HG02840 (cell line): Measurements from ENCODE around the gene ADGRV1.
"Not testable (repeated sequence)": the region's sequence is repeated elsewhere in the genome, so short reads cannot be mapped to it uniquely, and the experiment has no call there.

ENCODE experiments used
- ATAC-seq: cut with Tn5 transposase; IDR thresholded peaks from one replicate; pipeline ENCODE4 v1.9.1; 2021; ENCODE audit warnings: mild to moderate bottlenecking, moderate library complexity, moderate number of reproducible peaks; ENCODE audit not compliant: unreplicated experiment, low FRiP score

Gene ADGRV1

DNA sequence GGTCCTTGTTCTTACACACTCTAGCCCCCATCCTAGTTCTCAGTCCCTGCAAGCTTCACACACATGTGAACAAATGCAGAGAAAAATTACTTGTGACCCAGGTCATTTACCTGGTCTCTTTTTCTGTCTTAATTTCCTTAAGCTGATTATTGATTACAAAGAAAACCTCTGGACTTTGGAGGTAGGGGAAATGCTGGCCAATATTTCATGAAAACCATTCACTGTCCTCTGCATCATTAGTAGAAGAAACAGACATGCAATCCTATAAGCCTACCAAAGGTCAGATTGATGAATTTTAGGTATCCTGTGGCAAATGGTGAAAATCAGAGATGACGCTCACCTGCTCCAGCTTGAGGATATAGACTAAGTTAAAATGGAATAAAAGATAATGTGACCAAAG is 457.7 kb downstream of the ADGRV1 start:
- ATAC-seq: no peak

DNA sequence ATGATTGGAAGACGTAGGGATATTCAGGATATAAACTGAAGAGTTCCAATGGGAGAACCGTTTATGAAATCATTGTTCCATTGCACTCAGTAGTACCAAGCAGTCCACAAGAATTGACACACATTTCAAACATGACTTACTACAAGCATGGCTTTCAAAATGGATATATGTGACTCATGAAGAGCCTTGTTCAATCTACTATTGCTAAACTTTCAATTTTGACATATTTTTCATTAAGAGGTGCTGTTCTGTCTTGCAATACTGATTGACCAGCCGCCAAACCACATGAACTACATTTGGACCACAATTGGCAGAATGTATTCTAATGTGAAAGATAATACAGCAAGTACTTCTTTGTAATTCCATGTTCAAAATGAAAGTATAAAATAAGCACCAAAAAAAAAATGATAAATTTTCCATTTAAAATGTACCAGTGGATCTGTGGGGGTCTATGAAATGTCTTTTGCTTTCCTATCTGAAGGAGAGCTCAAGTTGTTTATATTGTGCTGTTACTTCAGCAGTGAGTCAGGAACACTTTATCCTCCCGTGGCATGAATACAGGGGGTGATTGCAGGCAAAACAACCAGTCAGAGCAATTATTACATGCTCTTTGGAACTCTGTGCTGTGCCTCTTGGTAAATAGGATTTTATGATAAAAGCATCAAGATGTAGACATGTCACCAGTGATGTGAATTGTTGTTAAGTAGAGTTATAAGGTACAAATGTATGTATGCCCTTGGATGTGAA is 458.5 kb downstream of the ADGRV1 start:
- ATAC-seq: no peak

DNA sequence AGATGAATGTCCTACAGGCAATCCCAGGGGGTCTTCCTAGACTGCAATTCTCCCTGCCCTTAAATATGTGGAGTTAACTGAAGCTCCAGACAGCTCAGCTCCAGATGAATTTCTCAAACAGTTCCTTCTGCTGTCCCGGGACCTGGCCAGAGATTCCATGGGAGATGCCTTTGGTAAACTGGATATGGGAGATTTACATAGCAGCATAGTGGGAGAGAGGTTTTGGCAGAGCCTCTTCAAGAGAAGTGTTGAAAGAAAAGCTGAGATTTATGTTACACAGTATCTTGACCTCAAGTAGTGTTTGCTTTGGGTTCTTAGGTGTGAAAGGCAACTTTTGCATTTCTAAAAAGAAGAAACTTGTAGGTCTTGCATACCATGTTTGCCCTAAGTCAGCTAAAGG is 459.6 kb downstream of the ADGRV1 start:
- ATAC-seq: no peak

DNA sequence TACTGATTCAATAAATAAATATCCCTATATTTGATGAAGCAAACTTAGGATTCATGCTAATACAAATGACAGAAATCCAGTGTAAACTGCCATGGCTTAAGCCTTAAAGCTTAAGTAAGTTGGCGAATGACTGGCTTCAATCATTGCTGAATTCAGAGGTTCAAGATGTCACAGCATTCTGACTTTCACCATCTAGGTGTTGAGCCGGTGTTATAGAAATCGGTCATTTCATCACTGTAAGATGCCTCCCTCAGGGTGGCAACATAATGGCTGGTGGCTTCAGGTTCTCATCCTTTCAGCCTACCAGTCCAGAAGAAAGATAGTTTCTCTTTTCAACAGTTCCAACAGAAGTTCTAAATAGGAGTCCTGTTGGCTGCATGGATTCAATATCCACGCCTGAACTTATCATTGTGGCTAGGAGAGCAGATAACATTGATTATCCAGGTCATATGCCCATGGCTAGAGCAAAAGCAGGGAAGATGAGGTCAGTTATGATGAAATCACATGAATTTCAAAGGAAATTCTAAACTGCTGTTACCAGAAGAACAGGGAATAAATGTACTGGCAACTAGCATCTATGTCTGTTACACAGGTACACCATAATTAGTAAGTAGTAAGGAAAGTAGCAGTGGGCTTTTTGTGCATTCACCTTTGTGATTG is 460.2 kb downstream of the ADGRV1 start:
- no peak for ATAC-seq

DNA sequence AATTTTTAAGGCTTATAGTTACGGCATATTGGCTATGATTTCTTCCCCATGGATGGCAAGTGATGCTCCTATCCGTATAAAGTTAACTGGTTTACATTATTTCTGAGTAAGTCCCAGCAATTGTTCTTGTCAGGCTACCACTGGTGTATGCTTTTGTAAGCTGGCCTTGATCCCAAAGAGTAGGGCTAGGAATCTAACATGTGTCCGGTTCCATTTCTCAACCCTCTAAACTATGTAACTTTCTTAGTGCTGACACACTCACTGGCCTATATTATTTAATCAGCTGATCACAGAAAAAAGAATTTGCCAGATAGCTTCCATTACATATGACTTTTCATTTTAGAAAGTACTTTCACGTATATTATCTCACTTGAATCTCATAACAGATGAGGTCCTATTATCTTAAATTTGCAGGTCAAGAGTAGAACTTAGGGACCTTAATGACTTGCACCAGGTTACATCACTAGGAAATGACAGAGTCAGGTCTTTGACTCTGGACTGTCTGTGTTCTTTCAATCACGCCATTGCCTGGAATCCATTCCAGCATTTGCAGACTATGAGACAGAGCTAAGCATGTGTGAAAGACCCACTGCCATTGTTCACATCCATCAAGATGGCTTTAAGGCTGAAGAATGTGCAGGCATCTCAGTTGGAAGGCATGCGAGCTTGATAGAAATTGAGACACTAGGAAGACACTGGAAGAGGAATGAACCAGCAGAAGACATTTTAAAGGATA is 461.6 kb downstream of the ADGRV1 start:
- no peak for ATAC-seq

DNA sequence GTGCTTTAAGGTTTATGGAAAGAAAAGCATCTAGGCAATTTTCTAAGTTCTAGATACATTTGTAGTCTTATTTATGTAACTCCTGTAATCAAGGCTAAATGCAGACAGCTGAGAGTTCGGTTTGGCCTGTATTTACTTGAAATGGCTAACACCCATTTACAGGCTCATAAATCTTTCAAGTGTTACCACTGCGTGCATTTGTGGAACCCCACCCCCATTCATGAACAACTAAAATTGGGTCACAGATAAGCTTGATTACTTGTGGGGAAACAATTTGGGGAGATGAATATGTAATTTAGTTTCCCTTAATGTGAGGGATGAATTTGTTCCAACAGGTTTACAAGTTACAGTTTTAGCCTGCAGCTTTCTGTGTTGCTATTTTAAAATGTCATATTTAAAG is 463.9 kb downstream of the ADGRV1 start:
- no peak for ATAC-seq

DNA sequence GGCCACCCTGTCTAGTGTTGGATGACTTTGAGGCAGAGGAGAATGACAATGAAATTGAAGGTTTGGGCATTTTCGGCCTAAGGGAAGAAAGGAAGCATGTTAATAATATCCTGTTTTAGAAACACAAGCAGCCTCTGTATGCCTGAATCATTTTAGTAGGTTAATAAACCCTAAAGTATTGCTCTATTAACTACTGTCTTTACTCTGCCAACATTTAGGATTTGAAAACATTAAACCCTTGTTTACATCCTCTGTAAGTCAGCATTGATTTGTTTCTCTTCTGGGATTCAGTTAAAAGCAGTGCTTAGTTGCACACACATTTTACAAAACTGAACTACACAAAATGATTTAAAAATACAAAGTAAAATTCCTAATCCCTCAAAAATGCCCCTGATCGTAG is 465.6 kb downstream of the ADGRV1 start:
- ATAC-seq: no peak

DNA sequence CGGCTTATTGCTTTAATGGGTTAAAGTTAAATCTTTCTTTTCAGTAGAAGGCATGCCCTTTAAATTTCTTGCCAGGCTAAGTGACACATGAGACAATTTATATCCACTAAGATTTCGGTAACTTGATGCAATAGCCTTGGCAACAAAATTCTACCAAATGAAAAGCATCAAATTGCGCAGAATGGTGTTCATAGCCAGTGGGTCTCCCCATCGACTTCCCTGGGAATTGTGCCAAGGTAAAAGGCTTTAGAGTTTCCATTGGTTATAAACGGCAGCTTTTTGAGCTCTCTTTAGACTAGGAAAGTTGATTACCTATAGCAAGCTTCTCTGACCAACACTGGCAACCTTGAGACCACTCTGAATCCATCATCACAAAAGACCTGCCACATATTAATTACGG is 466.1 kb downstream of the ADGRV1 start:
- ATAC-seq: no peak

- ATAC-seq: no peak
These were observed 466.9 kb downstream of the ADGRV1 start for GRCh38 chr5:91025449-91025848.

DNA sequence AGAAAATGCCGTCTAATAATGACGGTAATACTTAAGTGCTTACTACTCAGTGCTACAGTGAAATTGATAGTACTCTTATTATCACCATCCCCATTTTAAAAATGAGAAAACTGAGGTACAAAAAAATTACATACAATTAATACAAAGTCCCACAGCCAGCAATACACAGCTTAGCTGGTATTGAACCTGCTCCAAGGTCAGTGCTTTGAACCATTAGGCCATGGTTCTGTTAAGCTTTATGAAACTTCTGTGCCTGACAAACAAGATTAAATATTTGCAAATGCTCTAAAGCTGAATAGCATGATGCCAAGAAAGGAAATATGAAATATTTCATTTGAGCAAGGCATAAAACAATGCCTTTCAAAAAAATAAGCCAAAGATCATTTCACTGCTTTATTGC is 467.4 kb downstream of the ADGRV1 start:
- no peak for ATAC-seq

DNA sequence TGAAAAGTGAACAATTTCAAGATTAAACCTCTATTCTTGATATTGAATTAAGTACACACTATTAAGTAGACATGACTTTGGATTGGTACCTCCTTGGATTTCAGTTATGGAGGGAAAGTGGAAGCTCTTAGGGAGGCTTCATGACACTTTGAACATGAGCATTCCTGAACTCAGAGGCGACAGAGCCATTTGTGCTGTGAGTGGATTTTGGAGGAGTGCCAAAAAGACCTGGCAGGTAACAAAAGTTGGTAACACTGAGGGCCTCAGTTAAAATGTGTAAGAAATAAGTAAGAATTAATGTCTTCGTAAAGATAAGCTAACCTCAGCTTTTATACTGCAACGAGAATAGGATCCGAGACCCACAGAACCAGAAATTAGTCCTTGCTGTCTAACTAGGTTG is 467.9 kb downstream of the ADGRV1 start:
- ATAC-seq: no peak

GRCh38 chr5:91027405-91028139 is 469.0 kb downstream of the ADGRV1 start:
- ATAC-seq: no peak

GRCh38 chr5:91028499-91028956 is 469.9 kb downstream of the ADGRV1 start:
- ATAC-seq: no peak

DNA sequence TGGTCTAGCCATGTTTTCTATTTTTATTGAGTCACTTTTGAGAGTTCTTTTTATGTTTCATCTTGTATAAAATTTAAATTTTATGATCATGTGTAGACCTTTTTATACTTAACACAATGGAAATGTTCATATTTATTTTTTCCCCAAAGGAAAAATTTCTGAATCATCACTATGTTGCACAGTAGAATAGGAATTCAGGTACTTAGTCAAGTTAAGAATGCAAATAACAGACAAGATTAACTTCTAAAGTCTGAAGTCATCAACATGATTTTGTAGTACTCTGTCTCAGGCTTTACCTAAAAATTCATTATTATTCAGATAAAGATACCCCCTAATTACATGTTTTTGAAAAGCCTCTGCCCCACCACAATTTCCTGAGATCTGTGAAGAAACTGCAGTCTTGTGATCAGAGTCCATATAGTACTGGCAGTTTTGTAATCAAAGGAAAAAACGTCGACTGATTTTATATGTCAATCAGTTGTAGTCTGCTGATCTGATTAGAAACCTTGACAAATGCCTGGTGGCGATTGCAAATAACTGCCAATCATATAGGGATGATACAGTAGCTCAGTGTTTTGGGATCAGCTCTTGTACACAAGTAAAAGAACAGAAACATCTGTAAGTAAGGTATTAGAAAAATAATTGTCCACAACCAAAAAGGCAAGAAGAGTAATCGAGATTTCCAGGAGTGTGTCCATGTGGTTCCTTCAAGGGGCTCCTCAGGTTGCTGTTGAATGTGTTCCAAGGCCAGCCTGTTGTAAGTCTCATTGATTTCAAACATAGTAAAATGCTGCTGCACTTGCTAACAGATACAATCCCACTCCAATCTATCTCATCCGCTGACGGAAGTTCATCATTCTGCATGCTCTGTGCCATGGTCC is 472.2 kb downstream of the ADGRV1 start:
- ATAC-seq: no peak

GRCh38 chr5:91031402-91031752 is 472.8 kb downstream of the ADGRV1 start:
- no peak for ATAC-seq

DNA sequence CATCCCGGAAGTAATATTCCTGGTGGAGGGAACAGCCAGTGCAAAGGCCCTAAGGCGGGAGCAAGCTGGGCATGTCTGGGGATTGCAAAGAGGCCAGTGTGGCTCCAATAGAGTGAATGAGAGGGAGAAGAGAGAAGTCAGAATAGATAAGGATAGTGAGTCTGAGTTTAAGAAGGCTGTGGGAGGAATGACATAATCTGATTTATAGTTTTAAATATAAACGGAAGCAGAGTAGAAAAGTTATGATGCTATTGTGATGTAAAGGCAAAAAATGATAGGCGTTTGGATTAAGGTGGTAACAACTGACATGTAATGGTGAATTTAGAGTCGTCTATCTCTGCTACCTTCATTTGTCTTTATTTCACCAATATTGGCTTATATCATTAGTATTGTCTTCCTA is 473.5 kb downstream of the ADGRV1 start:
- ATAC-seq: no peak

GRCh38 chr5:91033370-91033769 is 474.8 kb downstream of the ADGRV1 start:
- no peak for ATAC-seq

- ATAC-seq: no peak
These were observed 479.7 kb downstream of the ADGRV1 start for GRCh38 chr5:91038180-91038808.

DNA sequence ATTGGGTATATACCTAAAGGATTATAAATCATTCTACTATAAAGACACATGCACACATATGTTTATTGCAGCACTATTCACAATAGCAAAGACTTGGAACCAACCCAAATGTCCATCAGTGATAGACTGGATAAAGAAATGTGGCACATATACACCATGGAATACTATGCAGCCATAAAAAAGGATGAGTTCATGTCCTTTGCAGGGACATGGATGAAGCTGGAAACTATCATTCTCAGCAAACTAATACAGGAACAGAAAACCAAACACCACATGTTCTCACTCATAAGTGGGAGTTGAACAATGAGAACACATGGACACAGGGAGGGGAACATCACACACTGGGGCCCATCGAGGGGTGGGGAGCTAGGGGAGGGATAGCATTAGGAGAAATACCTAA is 482.5 kb downstream of the ADGRV1 start:
- not testable (repeated sequence) for ATAC-seq
